Ovary (tissue), 9 donors: ENCODE data around the gene ASB13. TPM values are rescaled to one million over a fixed set of nuclear protein-coding genes. Genes with fewer than 3 reads are reported as not detected.
A peak's percentile ranks its signal among the peaks of the same experiment; 100 is the strongest.

Source experiments
- DNase-seq, 5 donors: peaks; one replicate each; pipeline ENCODE4 v3.0.0-alpha.2; 2019 to 2020
- H3K27ac ChIP-seq, 2 donors: fragments of 200-600 bp; one replicate each; pipeline versions ENCODE4 v1.5.1 to v1.8.0; 2019 to 2022
- H3K27me3 ChIP-seq: fragments of 200-600 bp; one replicate; pipeline ENCODE4 v1.8.0; 2022
- H3K36me3 ChIP-seq: fragments of 200-600 bp; sonication (generic); one replicate; pipeline ENCODE4 v1.5.1; 2019
- H3K4me1 ChIP-seq: one replicate; pipeline ENCODE4 v1.8.1; 2013; ENCODE audit warnings: mild to moderate bottlenecking, moderate library complexity; ENCODE audit not compliant: insufficient read depth
- H3K4me3 ChIP-seq: fragments of 200-600 bp; sonication (generic); one replicate; pipeline ENCODE4 v1.5.1; 2017
- H3K9me3 ChIP-seq, 2 donors: fragments of 200-600 bp in 1 of 2; sonication (generic) in 1 of 2; one replicate each; pipeline versions ENCODE4 v1.5.1 to v1.8.1; 2013 to 2019; ENCODE audit warnings: mild to moderate bottlenecking in 1 of 2, moderate library complexity in 1 of 2
- EP300 ChIP-seq: sonication (generic); formaldehyde crosslinking; IDR thresholded peaks from one replicate; pipeline ENCODE4 v1.6.1; 2017; ENCODE audit warnings: antibody characterized with exemption
- POLR2A ChIP-seq: fragments of 450-650 bp; IDR thresholded peaks from one replicate; pipeline ENCODE4 v1.6.1; 2017; ENCODE audit warnings: antibody characterized with exemption, mild to moderate bottlenecking, moderate library complexity
- WGBS, 3 donors: extraction: QIAGEN DNeasy Blood & Tissue Kit in 1 of 3; methylation state at CpG; one replicate each; pipeline versions ENCODE4 v1.1.5 to v1.1.7; 2013 to 2017; 5-methylcytosine and 5-hydroxymethylcytosine counted together
- intact Hi-C, 4 donors: fragments of 100-400 bp; cut with DNase I; formaldehyde crosslinking; loops; one replicate each; pipeline versions ENCODE4 v1.11.0 to v1.15.1; 2022 to 2023
- polyA plus RNA-seq, 2 donors: library from polyadenylated mRNA; stranded (reverse); fragments of 200-250 nt in 1 of 2; fragments of 350-450 nt in 1 of 2; fragmentation: Illumina TruSeq in 1 of 2; extraction: RNeasy Lipid Tissue Mini Kit (QIAGEN cat#74804) in 1 of 2; gene quantifications; one replicate each; pipeline ENCODE4 v1.2.3, GENCODE V29; 2013 to 2014
- total RNA-seq, 7 donors: library from RNA; depleted of rRNA in 2 of 7; stranded (reverse); fragments of >200 nt in 2 of 7; fragmentation: NEBNext Ultra II Directional in 3 of 7; extraction: Animal tissue kit (Norgen Biotek cat#: 25700) in 3 of 7; gene quantifications; one replicate each; pipeline versions ENCODE4 v1.1.0 to v1.2.4, GENCODE V29; 2016 to 2023
- TF ChIP-seq, protein P1 (sequence below), 3 donors: fragments of 450-650 bp in 2 of 3; fragments of 200-600 bp in 1 of 3; IDR thresholded peaks; one replicate each; pipeline versions ENCODE4 v1.5.1 to v1.8.0; 2016 to 2022; ENCODE audit warnings: antibody characterized with exemption in 3 of 3, mild to moderate bottlenecking in 1 of 3
- donor health status: DM: no; HTN: no; CAD: no; lungs with moderate emphysema.
- donor health status: DM: no; HTN: no; CAD: no.
- donor health status: Bipolar disorder and iron deficiency.
- donor health status: DM: yes; HTN: yes; CAD: no.
- donor health status: DM: no; HTN: no; CAD: no.
- donor health status: DM: yes; HTN: yes; CAD: no.

Gene ASB13
- total and polyA plus RNA-seq, 9 donors = 15.0 to 45.6 (median 23.2) TPM

DNA sequence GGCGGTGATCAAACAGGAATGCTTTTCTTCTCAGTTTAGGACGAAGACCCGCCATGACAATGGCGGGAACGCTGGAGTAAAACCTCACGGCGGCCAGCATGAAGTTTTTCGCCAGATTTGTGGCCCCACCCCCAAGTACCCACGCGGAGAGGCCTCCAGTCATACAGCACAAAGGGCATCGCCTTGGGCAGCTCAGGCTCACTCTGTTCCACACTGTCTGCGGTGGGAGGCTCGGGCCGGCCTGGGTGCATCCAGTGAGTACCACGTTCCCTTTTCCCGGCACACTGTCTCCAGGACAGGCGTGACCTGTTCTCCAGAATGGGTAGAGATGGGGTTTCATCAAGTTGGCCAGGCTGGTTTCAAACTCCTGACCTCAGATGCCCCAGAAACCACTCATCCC is 27.3 kb downstream of the ASB13 start:
- no peak overlapping the region for H3K4me3 ChIP-seq
- TF ChIP-seq POLR2A = no peak
- TF ChIP-seq, protein P1, sequence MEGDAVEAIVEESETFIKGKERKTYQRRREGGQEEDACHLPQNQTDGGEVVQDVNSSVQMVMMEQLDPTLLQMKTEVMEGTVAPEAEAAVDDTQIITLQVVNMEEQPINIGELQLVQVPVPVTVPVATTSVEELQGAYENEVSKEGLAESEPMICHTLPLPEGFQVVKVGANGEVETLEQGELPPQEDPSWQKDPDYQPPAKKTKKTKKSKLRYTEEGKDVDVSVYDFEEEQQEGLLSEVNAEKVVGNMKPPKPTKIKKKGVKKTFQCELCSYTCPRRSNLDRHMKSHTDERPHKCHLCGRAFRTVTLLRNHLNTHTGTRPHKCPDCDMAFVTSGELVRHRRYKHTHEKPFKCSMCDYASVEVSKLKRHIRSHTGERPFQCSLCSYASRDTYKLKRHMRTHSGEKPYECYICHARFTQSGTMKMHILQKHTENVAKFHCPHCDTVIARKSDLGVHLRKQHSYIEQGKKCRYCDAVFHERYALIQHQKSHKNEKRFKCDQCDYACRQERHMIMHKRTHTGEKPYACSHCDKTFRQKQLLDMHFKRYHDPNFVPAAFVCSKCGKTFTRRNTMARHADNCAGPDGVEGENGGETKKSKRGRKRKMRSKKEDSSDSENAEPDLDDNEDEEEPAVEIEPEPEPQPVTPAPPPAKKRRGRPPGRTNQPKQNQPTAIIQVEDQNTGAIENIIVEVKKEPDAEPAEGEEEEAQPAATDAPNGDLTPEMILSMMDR (IDR thresholded peaks at IDR 0.05) = no peak
- TF ChIP-seq EP300 = no peak
- H3K27me3 ChIP-seq = no peaks in the 10 kb centered on the region
- H3K9me3 ChIP-seq = no peaks in the 10 kb centered on the region
- peaks cover 3% of the 10 kb centered on the region for H3K4me1 ChIP-seq
- DNase-seq = no peak
- WGBS, 3 donors = 93 to 96% (median 95%) methylated on average over 17 of the region's 17 CpGs
- intact Hi-C loops = loop anchor here in 1 of 4 donors (10.0 kb wide), 1 partner anchor 236 kb away; no protein-coding TSS in a partner anchor
- no peaks in the 10 kb centered on the region for H3K36me3 ChIP-seq
- no peak overlapping the region for H3K27ac ChIP-seq

DNA sequence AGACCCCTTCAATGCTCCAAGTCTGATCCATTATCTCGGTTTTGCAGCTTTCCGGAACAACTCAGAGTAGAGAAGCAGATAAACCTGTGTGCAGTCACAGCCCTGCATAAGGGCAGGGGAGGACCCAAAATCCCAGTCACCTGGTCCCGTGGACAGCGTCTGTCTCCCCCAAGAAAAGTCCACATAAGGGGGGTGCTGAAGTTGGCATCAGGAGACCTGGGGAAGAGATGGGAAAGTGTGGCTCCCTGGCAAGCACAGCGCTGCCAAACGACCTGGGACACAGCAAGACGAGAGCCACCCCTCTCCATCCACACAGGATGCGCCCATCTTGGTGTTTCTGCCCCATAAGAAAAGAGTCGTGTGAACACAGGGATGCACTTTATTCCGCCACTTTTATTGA is 27.9 kb downstream of the ASB13 start:
- Histone ChIP-seq H3K4me3 (no peak overlapping the region), H3K36me3 (no peaks in the 10 kb centered on the region), H3K4me1 (no peaks in the 10 kb centered on the region), H3K9me3 (no peaks in the 10 kb centered on the region), H3K27ac (no peak overlapping the region), H3K27me3 (no peaks in the 10 kb centered on the region)
- DNase-seq = no peak
- 94 to 96% (median 94%) methylated on average over 10 of the region's 10 CpGs for WGBS, 3 donors
- intact Hi-C loops = loop anchor here in 1 of 4 donors (10.0 kb wide), 1 partner anchor 236 kb away; no protein-coding TSS in a partner anchor
- TF ChIP-seq, protein P1 (IDR thresholded peaks at IDR 0.05) = no peak
- no peak for TF ChIP-seq POLR2A

DNA sequence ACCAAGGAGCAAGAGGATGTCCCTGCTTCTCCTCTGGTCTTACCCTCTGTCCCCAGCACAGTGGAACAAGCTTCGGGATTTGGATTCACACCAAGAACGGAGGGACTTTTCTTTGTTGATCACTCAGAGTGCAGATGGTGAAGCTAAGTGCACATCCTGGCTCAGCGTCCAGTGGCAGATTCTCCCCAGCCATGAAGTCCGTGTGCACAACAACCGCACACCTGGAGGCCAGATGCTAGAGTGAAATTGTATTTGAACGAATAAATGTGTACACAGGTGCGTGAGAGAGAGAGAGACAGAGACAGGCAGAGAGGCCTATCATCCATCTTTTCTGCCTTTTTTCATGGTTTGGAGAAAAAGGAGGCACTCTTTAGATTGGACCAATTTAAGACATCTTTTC is 31.5 kb downstream of the ASB13 start:
- H3K9me3 ChIP-seq = no peaks in the 10 kb centered on the region
- H3K4me3 ChIP-seq = no peak overlapping the region
- TF ChIP-seq POLR2A (no peak), EP300 (no peak)
- TF ChIP-seq, protein P1 (IDR thresholded peaks at IDR 0.05) = no peak
- H3K4me1 ChIP-seq = no peaks in the 10 kb centered on the region
- intact Hi-C loops = loop anchor here in 1 of 4 donors (10.0 kb wide), 1 partner anchor 240 kb away; no protein-coding TSS in a partner anchor
- 86 to 87% (median 87%) methylated on average over 7 of the region's 7 CpGs for WGBS, 3 donors
- no peak for DNase-seq
- no peak overlapping the region for H3K27ac ChIP-seq
- no peaks in the 10 kb centered on the region for H3K36me3 ChIP-seq
- H3K27me3 ChIP-seq = no peaks in the 10 kb centered on the region

DNA sequence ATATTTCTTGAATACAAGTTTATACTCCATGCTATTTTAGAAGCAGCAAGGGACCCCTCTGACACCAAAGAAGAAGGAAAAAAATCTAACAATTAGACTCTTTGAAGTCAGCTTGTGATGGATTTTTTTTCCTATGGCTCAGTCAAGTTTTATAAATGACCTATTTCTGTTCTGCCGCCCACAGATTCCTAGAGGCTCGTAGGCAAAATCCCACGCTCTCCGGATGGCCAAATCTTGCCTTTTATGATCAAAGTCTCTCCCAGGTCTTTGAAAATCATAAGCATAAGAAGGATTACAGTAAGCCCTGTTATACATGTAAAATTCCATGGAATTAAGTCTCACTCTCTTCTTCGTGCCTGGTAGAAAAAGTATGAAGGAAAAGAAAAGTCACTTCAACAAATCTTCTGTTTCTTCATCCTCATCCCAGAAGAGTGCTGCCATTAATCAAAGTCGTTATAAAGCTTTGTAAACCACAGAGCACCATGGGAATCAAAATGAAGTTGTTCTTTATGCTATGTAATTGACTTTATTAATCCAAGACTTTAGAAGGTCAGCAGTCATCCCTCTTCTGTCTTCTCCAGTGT is 33.1 kb downstream of the ASB13 start:
- 21 to 31% (median 23%) methylated on average over 6 of the region's 6 CpGs for WGBS, 3 donors
- intact Hi-C loops = loop anchor here in 1 of 4 donors (10.0 kb wide), 1 partner anchor 242 kb away; no protein-coding TSS in a partner anchor
- Histone ChIP-seq H3K9me3 (no peaks in the 10 kb centered on the region), H3K4me1 (no peaks in the 10 kb centered on the region), H3K4me3 (no peak overlapping the region), H3K27me3 (no peaks in the 10 kb centered on the region), H3K27ac (peak overlapping the region in 1 of 2 donors; percentile 52), H3K36me3 (no peaks in the 10 kb centered on the region)
- DNase-seq = no peak
- TF ChIP-seq, protein P1 (IDR thresholded peaks at IDR 0.05) = no peak
